Measurements from ENCODE around the gene TBX19.
A peak's percentile ranks its signal among the peaks of the same experiment; 100 is the strongest.

TBX19 gene

GRCh38 chr1:168280296-168280927 lies at the start of gene TBX19:
TSS of gene TBX19 (plus strand) at chr1:168280877. CDS start at chr1:168281091, 214 bp downstream.
- DNase-seq (ENCODE audit: low read depth) = no peak

- DNase-seq (ENCODE audit: low read depth) = no peak
Observed at GRCh38 chr1:168234846-168235547, 45.7 kb upstream of the TBX19 start.

GRCh38 chr1:168235548-168235885 lies 45.2 kb upstream of the TBX19 start:
- no peak for DNase-seq (ENCODE audit: low read depth)

GRCh38 chr1:168235937-168236336 lies 44.7 kb upstream of the TBX19 start:
- no peak for DNase-seq (ENCODE audit: low read depth)

GRCh38 chr1:168236836-168237611 lies 43.7 kb upstream of the TBX19 start:
- no peak for DNase-seq (ENCODE audit: low read depth)

GRCh38 chr1:168243198-168243597 lies 37.5 kb upstream of the TBX19 start:
- no peak for DNase-seq (ENCODE audit: low read depth)

- no peak for DNase-seq (ENCODE audit: low read depth)
Observed at GRCh38 chr1:168243636-168244212, 37.0 kb upstream of the TBX19 start.

- no peak for DNase-seq (ENCODE audit: low read depth)
Observed at GRCh38 chr1:168245042-168245441, 35.6 kb upstream of the TBX19 start.

GRCh38 chr1:168246506-168246905 lies 34.2 kb upstream of the TBX19 start:
- no peak for DNase-seq (ENCODE audit: low read depth)

GRCh38 chr1:168252204-168252733 lies 28.4 kb upstream of the TBX19 start:
- no peak for DNase-seq (ENCODE audit: low read depth)

- DNase-seq (ENCODE audit: low read depth) = no peak
Observed at GRCh38 chr1:168256164-168256563, 24.5 kb upstream of the TBX19 start.

- DNase-seq (ENCODE audit: low read depth) = no peak
Observed at GRCh38 chr1:168257397-168257796, 23.3 kb upstream of the TBX19 start.

- no peak for DNase-seq (ENCODE audit: low read depth)
Observed at GRCh38 chr1:168259567-168259966, 21.1 kb upstream of the TBX19 start.

- no peak for DNase-seq (ENCODE audit: low read depth)
Observed at GRCh38 chr1:168260393-168260792, 20.3 kb upstream of the TBX19 start.

GRCh38 chr1:168261390-168261789 lies 19.3 kb upstream of the TBX19 start:
- peak; percentile 49 for DNase-seq (ENCODE audit: low read depth)

GRCh38 chr1:168263130-168263529 lies 17.5 kb upstream of the TBX19 start:
- no peak for DNase-seq (ENCODE audit: low read depth)

GRCh38 chr1:168264296-168264695 lies 16.4 kb upstream of the TBX19 start:
- no peak for DNase-seq (ENCODE audit: low read depth)

GRCh38 chr1:168265596-168265995 lies 15.1 kb upstream of the TBX19 start:
- no peak for DNase-seq (ENCODE audit: low read depth)

- no peak for DNase-seq (ENCODE audit: low read depth)
Observed at GRCh38 chr1:168266644-168267186, 14.0 kb upstream of the TBX19 start.

- no peak for DNase-seq (ENCODE audit: low read depth)
Observed at GRCh38 chr1:168271636-168272035, 9.0 kb upstream of the TBX19 start.

- no peak for DNase-seq (ENCODE audit: low read depth)
Observed at GRCh38 chr1:168273575-168273974, 7.1 kb upstream of the TBX19 start.

GRCh38 chr1:168279253-168279652 lies 1.4 kb upstream of the TBX19 start:
- DNase-seq (ENCODE audit: low read depth) = no peak

Data from HS-5 (cell line).